ENCODE results near the gene FBLN1.
"Not testable (repeated sequence)": the region's sequence is repeated elsewhere in the genome, so short reads cannot be mapped to it uniquely, and the experiment has no call there.

Gene FBLN1

DNA sequence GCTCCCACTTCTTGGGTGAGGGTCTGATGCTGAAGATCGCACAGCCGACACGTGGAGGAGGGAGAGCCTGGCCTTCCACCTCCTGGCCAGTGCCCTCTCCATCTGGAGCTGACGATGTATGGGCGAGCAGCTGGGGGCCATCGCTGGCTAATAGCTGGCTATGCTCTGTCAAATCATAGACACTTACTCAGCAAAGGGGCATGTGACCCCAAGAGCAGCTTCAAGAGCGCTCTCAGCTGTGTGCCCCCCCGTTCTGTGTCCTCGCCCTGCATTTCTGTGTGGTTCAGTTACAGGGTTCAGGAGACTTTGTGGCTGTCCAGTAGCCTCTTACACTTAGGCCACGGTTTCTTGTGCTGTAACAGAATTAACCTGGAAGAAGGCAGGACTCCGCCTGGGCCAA lies 26.4 kb downstream of the FBLN1 start:
- no peak for DNase-seq

DNA sequence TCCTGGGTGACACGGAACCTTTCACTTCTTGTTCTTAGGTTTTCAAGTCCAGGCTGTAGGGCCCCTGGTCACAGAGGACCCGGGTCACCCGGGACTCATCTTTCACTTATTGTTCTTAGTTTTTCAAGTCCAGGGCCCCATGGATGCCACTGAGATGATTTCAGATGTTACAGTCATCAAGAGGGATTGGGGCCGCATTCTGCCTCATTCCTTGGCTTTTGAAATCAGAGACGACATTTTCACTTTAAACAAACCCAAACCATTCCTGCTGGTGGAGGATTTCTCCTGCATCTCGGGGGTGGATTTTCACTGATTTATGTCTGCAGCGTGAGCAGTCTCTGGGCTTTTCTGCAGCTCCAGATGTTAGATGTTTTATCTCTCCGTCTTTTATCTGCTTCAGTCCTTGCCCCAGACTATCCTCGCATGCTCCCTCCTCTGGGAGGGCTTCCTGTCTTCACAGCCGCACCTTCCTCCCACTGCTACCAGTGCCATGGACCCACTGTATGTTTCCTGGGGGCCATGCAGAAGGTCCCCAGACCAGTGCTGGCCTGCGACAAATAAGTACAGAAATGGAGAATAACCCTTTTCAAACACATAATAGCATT lies 27.4 kb downstream of the FBLN1 start:
- no peak for DNase-seq

DNA sequence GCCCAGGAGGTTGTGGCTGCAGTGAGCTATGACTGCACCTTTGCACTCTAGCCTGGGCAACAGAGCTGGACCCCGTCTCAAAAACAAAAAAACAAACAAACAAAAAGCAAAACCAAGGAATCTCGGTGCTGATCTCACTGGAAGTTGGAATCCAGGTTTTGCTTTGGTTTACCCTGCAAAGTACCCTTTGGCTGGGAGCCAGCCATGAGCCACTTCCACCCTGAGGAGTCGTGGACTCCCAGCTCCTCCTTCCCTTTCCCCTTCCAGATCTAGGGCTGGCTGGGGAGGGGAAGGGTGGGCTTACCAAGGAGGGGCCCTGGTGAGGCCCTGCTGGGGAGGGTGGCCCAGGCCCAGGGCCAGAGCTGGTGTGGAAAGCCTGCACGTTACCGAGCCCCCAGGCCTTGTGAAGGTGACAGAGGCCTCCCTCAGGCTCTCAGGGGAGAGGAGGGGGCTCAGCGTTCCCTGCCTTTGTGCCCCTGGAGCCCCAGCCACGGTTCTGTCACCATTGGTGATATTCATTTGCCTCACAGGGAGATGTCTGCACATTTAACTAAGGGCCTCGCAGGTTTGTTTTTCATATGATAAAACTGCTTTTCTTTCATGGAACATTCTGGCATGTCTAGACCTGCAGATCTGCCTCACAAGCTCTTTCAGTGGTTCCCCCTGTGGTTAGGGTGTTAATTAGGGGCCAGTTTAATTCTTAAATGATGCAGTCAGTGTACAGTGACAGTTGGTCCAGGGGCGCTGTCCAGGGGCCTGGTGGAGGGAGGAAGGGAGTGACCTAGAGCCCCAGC lies 29.0 kb downstream of the FBLN1 start:
- no peak for DNase-seq

- no peak for DNase-seq
Observed at GRCh38 chr22:45532235-45532631, 29.6 kb downstream of the FBLN1 start.

DNA sequence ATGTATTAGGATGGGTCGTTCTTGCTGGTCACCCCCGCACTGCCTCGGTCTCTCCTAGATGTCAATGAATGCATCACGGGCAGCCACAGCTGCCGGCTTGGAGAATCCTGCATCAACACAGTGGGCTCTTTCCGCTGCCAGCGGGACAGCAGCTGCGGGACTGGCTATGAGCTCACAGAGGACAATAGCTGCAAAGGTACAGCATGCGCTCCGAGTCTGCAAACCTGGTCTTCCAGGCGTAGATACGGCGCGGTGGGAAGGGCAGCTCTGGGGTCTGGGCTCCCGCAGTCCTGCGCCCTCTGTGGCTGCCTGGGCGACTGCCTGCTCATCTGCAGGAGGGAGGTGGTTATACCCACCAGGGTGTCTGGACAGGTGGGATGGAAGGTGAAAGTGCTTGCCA lies 31.0 kb downstream of the FBLN1 start:
- no peak for DNase-seq

GRCh38 chr22:45534339-45535192 lies 31.9 kb downstream of the FBLN1 start:
- DNase-seq, result no peak

- no peak for DNase-seq
Observed at GRCh38 chr22:45535290-45535689, 32.6 kb downstream of the FBLN1 start.

- not testable (repeated sequence) for DNase-seq
Observed at GRCh38 chr22:45535835-45536234, 33.2 kb downstream of the FBLN1 start.

DNA sequence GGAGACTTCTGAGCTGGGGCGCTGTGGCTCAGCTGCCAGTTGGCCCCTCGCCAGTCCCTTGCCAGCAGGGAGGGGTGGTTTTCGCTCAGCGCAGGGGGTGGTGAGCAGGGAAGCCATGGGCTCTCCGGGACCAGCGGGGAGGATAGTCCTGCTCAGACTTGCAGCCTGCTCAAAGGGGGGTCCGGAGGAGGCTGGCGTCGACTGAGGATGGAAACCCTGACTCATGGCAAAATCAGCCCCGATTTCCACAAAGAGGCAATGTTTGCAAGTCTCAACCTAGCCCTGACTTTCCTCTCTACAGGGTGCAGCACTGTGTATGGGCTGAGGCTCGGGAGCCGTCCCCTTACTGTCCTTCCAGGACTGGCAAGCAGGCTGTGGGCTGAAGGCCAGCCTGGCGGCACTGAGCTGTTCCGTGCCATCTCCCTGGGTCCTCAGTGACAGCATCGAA lies 35.1 kb downstream of the FBLN1 start:
- no peak for DNase-seq

DNA sequence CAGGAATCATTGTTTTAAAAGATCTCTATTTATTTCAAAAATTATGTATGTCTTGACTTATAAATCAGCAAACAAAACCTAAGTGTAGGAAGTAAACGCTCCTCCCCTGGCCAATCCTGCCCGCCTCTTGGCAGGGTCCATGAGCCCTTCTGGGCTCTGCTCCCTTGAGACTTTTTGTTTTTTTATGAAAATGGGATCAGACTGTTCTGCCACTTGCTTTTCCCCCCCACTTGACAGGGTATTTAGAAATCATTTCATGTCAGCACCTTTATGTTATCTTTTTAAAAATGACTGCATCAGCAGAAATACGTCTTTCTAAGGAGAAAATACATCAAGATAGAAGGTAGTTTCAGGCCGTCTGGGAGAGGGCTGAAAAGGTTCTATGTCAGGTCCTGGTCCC lies 35.6 kb downstream of the FBLN1 start:
- DNase-seq, result no peak

GRCh38 chr22:45540122-45540521 lies 37.4 kb downstream of the FBLN1 start:
- no peak for DNase-seq

- no peak for DNase-seq
Observed at GRCh38 chr22:45541382-45541979, 38.8 kb downstream of the FBLN1 start.

DNA sequence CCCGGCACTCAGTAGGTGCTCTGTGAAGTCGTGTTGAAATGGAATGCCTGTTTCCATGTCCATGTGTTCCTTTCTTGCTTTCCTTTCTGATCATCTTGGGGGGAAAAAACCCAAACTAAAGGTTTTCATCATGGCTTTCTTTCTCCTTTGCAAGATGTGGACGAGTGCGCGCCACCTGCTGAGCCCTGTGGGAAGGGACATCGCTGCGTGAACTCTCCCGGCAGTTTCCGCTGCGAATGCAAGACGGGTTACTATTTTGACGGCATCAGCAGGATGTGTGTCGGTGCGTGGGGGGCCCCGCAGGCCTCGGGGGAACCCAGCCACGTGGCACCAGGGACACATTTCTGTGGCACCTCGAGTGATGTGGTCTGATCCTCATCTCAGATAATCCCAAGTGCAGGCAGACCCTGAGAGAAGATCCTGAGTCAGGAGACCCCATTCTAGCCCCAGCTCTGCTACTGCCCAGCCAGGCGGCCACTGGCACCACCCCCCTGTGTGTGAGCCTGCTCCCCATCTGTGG lies 39.4 kb downstream of the FBLN1 start:
- DNase-seq, result no peak

GRCh38 chr22:45542736-45543135 lies 40.1 kb downstream of the FBLN1 start:
- DNase-seq, result not testable (repeated sequence)

GRCh38 chr22:45543243-45543642 lies 40.6 kb downstream of the FBLN1 start:
- no peak for DNase-seq

GRCh38 chr22:45544588-45545170 lies 42.0 kb downstream of the FBLN1 start:
- DNase-seq, result no peak

GRCh38 chr22:45546333-45547015 lies 43.8 kb downstream of the FBLN1 start:
- DNase-seq, result no peak

- DNase-seq, result no peak
Observed at GRCh38 chr22:45547016-45547345, 44.3 kb downstream of the FBLN1 start.

- DNase-seq, result no peak
Observed at GRCh38 chr22:45547731-45548130, 45.0 kb downstream of the FBLN1 start.

GRCh38 chr22:45548247-45548840 lies 45.7 kb downstream of the FBLN1 start:
- DNase-seq, result no peak

- DNase-seq, result no peak
Observed at GRCh38 chr22:45548991-45549761, 46.5 kb downstream of the FBLN1 start.

All from GF-D8 (cell line).